GM21526 (cell line): ENCODE data around the gene BCL11B.

Experiments
- ATAC-seq: cut with Tn5 transposase; IDR thresholded peaks from one replicate; pipeline ENCODE4 v1.9.1; 2021; ENCODE audit warnings: moderate library complexity; ENCODE audit not compliant: unreplicated experiment, low FRiP score

Gene BCL11B

DNA sequence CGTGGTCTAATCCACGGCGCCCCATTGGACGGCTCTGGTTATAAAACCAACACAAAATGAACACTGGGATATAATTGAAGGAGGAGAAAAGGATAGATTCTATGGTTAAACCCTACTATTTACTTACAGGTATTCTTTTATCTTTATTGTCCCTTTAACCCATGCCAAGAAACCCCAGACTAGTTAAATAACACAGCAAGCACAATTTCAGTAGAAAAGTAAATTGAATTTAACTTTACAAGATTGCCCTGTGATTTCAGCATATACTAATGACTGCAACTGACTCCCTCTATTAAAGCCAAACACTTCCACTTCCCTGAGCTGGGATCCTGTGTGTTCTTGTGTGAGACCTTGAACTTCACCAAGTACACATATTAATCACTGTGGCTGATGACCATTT is 45.3 kb downstream of the BCL11B start:
- no peak for ATAC-seq

DNA sequence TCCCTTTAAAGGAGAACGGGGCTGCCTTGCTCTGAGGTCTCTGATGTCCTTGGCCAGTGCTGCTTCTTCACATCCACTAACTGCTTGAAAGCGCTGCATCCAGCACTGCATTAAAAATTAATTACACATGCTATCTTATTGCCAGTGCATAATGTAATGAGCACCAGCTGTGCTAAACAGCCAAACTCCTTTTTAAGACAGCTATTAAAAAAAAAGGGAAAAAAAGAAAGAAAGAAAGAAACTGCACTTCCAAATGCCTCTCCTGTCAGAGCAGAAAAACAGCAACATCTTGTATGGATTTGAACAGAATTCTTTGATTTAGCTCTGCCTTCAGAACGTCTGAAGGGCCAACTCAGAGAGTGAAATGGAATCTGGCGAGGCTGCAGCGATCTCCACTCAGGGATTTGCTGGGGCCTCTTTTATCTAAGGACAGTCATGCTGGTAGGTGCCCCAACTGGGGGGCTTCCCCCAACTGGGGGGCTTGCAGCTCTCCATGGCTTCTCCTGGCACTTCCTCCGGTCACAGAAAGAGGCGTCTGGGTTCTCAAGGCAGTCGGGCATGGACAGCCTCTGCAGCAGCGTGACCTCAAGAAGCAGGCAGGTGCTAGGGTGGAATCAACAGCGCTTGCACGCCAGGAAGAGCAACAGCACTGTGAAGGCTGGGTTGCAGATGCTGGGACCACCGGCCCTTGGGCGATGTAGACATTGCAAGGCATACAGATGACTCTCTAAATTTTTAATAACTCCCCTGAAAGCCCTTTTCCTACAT is 46.4 kb downstream of the BCL11B start:
- ATAC-seq, result no peak

DNA sequence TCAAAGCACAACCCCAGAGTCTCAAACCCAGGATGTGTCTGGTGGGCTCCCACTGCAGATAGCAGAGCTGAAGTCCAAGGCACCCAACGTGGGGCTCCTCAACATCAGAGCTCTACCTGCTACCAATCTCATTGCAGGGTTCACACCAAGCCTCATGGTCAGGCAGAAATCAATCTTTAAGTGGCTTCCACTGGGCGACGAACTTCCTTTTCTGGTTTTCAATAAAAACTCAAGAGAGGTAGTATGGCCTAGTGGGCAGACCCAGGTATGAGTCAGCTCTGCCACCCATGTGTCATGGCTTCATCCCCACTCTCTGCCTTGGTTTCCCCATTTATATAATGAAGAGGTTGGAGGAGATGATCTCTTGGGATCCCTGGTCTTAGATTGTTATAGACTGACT is 47.0 kb downstream of the BCL11B start:
- no peak for ATAC-seq

DNA sequence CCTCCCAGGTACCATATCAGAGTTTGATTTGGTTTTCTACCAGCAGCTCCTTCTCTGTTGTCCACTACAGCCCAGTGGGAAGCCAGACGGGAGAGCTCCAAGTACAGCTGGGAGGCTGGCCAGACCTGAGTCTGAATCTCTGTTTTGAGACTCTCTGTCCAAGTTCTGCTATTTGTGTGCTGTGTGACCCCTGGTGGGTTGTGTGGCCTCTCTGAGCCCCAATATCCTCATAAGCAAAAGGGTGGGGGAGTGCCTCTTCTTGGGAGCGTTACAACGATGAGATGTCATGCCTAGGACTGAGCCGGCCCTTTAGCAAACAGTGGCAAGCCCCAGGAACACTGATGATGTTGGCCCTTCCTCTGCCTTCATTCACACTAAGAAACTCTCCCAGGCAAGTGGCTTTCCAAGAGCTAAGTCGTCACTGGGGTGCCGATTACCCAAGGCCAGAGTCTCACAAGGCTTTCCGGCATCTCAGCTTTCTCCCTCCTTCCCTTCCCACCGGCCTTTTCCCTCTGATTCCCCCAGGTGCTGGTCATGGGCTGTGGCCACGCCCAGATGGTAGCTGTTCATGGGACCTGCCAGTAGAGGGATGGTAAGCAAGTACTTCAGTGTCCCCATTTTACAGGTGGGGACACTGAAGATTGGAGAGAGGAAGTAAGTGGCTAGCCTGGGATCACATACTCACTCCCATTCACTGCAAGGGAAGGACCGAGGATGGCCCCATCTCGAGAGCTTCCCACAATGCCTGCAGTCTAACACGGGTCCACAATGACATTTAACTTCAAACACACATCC is 47.7 kb downstream of the BCL11B start:
- no peak for ATAC-seq

DNA sequence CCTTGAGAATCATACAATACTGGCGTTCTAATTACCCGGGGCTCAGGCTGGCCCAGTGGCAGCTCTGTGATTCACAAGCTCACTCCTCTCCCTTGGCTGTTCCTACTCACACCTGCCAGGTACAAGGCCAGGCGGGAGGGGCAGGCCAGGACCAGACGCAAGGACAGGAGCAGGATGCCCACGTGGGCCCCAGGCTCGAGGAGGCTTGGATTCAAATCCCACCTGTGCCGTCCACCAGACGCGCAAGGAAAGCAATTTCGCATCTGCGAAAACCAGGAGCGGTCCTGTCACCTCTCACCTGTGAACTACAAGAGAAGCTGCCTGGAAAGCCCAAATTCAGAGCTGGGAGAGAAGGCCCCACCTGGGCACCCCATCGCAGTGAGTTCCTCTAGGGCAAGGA is 50.6 kb downstream of the BCL11B start:
- no peak for ATAC-seq

DNA sequence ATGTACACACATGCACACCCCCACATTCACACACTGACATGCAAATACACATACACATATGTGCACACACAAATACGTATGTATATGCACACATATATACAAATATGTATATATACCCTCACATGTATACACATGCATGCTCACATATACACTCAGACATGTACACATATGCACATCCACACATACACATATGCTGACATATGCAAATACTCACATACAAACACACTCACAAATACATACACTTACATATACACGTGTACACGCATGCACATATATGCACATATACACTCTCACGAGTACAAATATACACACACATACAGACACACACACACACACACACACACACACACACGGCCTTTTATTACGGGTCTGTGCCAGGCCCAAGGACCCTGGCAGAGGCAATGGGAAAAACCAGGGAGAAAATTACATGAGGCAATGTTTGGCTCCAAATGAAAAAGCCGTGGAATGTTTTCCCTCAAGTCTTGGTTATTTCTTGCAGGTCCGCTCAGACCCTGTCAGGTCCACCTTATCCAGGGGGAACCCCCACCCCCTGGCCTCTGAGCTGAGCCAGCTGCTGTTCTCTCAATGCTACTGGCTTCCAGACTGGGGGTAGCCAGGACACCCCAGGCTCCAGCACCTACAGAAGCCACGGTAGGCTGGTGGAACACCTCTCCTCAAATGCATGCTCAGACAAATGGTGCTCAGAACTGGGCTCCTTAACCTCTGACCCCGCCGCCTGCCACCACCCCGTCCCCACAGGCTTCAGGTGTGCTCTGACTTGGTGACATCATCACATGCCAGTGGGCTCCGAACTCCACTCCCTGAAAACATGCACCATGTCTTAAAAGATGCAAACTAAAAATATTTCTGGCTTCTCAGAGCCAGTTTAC is 54.7 kb downstream of the BCL11B start:
- no peak for ATAC-seq

DNA sequence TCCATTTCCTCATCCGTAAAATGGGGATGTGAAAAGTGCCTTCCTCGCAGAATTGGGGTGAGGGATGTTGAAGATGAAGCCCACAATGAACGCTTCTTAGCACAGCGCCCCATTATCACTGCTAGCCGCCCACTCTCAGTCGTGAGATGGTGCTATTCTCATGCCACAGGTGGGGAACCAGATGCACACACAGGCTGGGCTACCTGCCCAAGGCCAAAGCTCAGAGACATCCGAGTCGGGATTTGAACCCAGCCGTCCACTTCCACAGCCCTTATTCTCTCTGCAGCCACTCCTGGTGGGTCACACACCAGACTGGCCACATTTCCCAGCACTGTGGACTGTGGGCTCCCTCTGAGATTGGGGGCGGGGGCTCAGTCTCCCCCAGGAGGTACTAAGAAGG is 55.8 kb downstream of the BCL11B start:
- ATAC-seq, result no peak

DNA sequence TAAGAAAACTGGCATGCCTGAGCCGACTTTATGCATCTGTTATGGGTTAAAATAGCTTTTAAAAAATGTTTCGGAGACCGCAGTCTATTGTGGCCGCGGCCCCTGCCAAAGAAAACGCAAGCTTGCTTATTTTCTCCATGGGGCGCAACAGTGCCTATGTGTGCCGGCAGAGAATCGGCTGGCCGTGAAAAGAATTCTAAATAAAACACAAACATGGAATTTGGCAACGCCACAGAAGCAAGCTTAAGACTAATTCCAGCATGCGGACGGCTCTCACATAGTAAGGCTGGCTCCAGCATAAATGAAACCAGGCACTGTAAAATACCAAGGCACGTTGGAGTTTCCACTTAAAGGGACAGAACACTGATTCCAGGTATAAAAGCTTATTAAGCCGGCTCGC is 56.7 kb downstream of the BCL11B start:
- no peak for ATAC-seq

DNA sequence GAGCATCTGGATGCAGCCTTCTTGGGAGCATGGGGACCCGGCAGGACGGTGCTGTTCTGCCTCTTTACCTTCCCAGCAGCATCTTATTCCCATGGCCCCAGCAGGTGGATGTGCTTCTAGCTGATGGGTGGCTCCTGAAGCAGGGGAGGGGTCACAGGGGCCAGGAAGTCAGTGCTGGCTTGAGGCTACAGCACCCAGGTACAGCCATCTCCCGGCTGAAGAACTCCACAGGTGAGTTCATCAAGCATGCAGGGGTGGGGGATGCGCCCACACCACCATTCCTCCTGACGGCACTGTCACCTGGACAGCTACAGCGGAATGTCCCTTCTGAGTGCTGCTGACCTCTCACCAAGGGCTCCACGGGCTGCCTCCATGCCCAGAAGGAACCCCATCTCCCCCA is 57.3 kb downstream of the BCL11B start:
- ATAC-seq, result no peak

DNA sequence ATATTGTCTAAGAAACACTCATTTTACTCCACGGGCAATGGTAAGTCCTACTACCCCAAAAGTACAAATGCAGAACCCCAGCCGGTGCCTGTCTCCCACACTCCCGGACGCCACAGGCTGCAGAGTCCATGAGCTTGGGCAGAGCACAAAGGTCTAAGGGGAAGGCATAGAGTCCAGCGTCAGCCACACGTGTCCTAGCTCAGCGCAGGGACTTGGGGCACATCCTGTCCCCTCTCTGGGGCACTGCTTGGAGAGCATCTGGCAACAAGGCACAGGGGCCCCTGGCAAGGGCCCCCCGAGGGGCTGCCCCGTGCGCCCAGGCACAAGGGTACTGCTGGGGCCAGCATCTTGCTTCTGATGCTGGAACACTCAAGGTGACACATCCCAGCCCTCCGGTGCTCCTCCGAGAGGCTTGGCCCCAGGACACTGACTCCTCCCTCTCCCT is 58.4 kb downstream of the BCL11B start:
- ATAC-seq, result no peak

DNA sequence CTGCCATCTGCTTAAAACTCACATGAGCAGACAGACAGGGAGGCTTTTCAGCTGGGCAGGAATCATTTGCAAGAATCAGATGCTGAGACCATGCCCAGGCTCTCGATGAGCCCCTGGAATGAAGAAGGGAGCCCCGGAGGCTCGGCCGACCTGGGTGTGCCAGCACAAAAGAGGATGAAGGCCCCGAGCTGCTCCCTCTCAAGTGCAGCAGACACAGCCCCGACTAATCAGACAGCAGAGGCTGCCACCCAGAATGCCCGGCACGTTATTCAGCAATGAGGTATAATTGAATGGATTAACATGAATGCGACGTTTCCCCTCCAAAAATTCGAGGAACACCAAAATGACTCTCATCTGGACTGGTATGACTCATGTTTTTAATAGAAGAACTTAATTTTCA is 58.9 kb downstream of the BCL11B start:
- ATAC-seq, result no peak

DNA sequence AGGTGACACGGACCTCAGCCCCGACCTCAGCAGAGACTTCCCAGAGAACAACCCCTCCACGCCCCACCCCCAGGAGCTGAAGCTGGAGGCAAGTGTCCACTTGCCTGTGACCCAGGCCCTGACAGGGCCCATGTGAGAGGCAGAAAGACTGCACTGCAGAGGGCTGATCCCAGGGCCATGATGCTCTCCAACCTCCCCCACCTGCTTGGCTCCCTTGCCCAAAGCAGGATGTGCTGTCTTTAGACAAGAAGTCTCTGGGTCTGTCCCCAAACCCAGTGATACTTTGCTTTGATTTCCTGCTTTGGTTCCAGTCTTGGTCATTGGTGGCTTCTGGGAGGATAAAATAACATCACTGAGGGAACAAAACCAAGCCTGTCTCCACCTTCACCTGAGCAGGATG is 59.4 kb downstream of the BCL11B start:
- ATAC-seq, result no peak

DNA sequence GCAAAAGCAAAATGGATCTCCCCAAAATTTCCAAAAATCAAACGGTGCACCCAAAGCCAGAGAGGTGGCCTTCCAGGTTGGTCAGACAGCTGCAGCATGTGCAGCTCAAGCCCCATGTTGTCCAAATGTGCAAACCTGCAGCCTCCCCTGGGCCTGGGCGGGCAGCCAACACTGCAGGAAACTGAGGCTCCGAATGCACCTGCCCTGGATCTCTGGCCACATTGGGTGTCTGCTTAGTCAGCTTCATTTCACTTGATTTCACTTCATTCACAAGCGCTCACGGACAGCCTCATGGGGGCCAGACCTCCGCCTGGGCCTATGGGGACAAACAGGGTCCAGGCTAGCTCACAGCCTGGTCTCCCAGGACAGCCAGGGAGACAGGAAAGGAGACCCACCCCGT is 59.8 kb downstream of the BCL11B start:
- no peak for ATAC-seq

DNA sequence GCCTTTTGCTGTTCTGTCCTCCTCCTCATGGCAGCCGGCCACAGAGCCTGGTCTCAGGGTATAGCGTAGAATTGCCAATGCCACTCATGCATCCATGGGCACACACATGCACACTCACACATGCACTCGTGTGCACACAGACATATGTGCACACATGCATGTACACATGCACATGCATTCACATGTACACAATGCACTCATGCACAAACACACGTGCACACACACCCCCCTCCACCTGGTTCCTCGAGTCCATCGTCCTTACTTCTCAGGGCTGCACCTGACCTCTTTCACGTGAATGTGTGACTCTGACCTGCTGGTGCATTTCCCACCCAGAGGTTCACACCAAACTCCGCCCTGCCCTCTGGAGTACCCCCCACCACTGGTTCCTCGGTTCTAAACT is 60.6 kb downstream of the BCL11B start:
- ATAC-seq, result no peak

DNA sequence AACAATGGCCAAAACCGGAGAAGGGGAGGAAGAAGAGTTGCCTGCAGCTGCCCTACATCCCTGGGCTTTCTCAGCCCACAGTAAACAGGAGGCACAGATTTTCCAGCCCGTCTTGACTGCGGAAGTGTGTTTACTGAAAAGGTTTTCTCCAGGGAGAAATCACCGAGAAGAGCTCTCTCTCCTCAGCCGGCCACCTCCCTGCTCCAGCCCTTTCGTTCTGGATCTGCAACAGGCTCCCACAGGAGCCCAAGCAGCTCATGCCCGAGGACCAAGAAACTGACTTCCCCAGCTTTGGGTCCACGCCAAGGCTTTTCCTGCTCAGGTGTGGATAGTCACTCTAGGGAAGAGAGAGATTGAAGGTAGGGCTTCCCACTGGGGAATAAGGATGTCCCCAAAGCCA is 61.7 kb downstream of the BCL11B start:
- no peak for ATAC-seq

DNA sequence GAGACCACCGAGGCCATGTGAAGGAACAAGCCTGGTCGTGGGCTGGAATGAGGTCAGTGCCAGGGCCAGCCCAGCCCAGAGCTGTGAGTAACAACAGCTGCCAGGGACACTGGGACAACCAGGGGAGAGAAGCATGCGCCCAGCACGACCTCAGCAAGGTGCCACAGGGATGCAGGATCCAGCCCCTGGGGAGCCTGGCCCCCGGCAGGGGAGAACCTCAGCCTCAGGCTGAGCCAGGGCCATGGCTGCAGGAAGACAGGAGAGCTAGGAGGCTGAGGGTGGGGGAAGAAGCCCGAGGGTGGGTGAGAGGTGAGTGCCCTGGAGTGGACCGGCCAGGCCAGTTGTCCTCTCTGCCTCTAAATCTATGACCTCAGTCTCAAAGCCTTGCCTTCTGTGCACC is 62.6 kb downstream of the BCL11B start:
- ATAC-seq, result no peak

DNA sequence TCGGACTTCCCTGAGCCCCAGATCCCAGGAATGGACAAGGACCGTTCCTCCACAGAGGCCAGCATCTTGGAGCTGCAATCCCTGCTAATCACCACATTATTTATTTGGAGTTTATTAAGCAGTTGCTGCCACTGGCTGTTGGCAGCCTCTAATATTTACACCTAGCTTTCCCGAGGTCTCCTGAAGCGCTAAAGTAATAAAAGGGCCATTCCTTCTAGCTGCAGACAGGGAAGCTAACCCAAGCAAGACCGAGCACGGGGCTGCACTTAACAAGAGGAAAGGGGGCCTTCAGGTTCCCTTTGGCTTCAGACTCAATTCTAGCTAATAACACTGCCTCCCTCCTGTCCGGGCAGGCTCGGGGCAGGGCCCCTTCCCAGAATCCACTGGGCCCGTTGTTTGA is 63.7 kb downstream of the BCL11B start:
- no peak for ATAC-seq

DNA sequence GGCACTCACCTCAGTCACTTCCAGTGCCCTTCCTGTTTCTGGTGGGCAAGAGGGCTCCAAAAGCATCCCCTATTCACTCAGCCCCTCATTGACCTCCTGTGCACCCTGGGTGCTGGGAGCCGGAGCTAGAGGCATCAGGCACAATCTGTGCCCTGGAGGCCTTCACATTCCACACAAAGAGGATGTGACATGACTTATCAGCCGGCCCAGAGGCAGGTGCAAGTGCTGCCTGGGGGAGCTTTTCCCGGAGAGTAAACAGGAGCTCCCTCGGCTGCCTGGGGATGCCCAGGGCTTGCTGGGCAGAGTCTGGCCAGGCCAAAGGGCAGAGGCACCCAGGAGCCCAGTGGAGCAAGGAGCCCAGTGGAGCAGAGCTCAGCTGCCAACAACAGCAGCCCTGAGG is 64.5 kb downstream of the BCL11B start:
- ATAC-seq, result no peak

DNA sequence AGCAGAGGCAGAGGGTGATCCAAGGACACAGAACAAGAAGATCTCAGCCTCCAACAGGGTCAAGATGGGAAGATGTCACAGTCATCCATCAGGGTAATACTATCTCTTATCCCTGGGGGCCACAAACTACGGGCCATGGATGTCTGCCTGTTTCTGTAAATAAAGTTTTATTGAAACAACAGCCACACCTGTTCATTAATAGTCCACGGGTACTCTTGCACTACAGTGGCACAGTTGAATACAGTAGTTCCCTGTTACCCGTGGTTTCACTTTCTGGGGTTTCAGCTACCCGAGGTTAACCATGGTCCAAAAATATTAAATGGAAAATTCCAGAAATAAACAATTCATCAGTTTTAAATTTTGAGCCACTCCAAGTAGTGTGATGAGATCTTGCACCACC is 65.9 kb downstream of the BCL11B start:
- ATAC-seq, result no peak

DNA sequence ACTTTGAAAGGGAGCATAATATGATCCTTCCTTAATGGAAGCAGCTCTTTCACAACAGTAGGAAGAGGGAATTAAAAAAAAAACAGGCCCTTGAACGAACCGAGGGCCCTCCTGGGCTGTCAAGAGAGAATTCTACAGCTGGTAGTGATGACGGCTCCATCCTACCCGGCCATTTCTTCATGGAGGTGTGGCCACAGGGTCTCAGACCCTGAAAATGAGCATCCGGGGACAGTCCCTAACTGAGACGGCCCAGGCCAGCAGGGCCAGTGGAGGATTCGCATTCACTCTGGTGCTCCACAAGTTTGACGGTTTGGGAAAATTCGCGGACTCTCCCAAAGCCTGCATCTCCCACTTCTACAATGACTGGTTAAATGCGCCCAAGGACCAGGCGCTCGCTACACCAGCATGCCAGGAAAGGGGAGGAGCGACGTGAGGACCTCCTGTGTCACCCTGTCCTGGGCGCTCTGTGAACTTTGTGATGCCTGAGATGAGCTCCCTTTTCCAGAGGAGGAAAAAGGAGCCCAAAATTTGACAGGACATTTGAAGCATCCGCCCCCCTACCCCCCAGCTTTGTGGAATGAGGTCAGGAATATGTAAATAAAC is 66.8 kb downstream of the BCL11B start:
- ATAC-seq, result no peak

DNA sequence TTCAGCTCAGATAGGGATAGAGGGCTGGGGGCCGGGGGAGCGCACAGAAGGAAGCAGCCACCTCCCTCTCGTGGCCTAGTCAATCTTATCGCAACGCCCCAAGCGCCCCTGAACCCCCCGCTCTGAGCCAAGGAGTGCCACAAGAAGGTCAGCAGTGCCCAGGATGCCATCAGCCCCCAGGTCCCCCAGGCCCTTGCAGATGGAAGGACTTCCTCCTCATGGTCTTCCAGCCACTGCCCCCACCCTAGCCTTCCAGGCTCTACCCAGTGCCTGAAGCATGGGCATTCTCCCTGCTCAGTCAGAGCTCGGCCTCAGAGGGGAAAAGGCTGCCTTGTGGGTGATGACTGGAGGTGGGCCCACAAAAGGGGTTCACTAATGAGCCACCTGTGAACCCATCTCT is 68.2 kb downstream of the BCL11B start:
- no peak for ATAC-seq
